Loucy (cell line): ENCODE measurements around the gene INF2.

Experiments used
- CTCF ChIP-seq: fragments of 200-600 bp; sonication (generic); conservative IDR thresholded peaks from 2 replicates; pipeline ENCODE4 v1.5.1; 2014; ENCODE audit warnings: mild to moderate bottlenecking, antibody characterized with exemption, low read length
- EZH2phosphoT487 ChIP-seq: fragments of 200-600 bp; IDR thresholded peaks from 2 replicates; pipeline ENCODE4 v1.6.1; 2018; ENCODE audit warnings: antibody characterized with exemption, mild to moderate bottlenecking, moderate library complexity, borderline replicate concordance

GRCh38 chr14:104683653-104684448, 5.6 kb upstream of the INF2 start:
- no peak for TF ChIP-seq CTCF
- no peak for TF ChIP-seq EZH2phosphoT487
